Measurements from ENCODE around the gene SETDB1. TPM values are rescaled to one million over a fixed set of nuclear protein-coding genes. Genes with fewer than 3 reads are reported as not detected.
A peak's percentile ranks its signal among the peaks of the same experiment; 100 is the strongest.

Gene SETDB1
- total RNA-seq, 2 experiments from 2014 or later = 40.4 to 44.7 TPM

DNA sequence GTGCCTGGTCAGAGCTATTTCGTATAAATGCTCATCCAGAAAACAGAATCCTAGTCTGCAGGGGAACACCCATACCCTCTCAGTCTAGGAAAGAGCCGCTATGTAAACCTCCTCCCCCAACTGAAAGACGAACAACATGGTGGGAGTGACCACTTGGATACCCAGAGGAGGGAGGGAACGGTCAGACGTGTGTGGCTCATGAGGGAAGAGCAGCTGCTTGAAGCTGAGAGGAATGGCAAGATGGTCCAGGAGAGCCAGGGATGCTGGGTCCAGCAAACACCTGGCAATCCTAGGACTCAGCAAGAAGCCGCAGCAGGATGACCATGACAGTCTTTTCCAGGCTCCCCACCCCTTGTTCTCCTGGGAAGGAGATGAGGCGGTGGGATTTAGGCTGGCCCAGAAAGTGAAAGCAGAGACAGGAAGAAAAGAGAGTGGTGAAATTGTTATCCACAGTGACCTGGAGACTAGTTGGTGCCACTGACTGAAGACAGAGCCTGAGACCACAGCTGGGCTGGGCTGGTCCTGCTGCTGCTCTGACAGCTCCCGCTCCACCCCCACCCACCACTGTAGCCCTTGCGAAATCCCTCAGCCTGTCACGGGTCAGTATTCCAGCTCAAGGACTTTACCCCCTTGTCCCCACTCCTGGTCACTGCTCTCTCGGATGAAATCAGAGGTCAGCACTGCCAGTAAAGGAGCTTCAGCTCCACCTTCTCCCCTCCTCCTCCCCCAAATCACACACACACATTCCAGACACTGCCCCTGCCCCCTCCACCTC lies 44.8 kb downstream of the SETDB1 start:
- no peak for DNase-seq
- H3K9me3 Mint-ChIP-seq = no peaks in the 10 kb centered on the region
- intact Hi-C loops (cut with micrococcal nuclease) = loop anchor here (10.0 kb wide), 1 partner anchor 606 kb away; the partner anchor contains the start of gene RPRD2
- H3K27ac Mint-ChIP-seq = peak overlapping the region; percentile 4
- no peaks in the 10 kb centered on the region for H3K27me3 Mint-ChIP-seq (ENCODE audit: low read depth)
- peaks cover 18% of the 10 kb centered on the region for H3K36me3 Mint-ChIP-seq (ENCODE audit: low read depth)
- peaks cover 39% of the 10 kb centered on the region for H3K4me1 Mint-ChIP-seq (ENCODE audit: low read depth)
- CTCF ChIA-PET = no interaction called here
- H3K4me3 Mint-ChIP-seq = no peak overlapping the region

DNA sequence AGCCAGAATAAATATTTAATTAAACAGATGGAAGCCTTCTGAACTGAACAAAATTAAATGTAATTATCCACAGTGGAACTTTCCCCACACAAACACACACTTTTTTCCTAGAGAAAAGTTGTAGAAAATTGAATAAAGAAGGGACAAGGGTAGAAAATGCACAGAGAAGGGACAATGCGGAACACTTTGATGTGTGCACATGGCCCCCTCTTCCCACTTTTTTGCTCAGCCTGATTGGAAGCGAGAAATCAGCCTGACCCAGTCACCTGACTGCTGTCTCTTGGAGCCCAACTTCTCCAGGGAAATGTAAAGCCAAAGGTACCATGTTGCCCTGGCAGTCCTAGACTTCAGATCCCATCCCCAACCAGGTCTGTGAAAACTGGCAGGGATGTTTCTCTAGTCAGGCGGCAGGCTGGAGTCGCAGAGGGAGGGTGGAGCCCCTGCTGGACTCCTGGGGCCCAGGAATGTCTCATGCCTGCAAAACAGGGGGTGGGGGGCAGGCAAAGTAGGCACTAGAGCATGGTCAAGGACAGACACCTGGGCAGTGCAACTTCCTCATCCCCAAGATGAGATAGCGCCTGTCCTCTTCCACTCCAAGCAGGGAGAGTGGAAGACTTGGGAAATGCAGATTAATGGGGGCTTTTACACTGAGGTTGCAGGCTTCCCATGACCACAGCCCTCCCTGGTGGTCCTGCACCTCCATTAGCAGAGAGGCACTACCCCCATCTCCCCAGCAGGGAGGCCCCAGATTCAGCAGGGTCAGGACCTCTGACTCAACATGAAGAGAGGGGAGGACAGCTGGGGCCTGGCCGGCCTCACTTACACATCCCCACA lies 45.6 kb downstream of the SETDB1 start:
- CTCF ChIA-PET = no interaction called here
- Mint-ChIP-seq H3K4me1 (ENCODE audit: low read depth) (peaks cover 47% of the 10 kb centered on the region), H3K27ac (peak overlapping the region; percentile 86), H3K27me3 (ENCODE audit: low read depth) (no peaks in the 10 kb centered on the region), H3K36me3 (ENCODE audit: low read depth) (peaks cover 13% of the 10 kb centered on the region), H3K9me3 (no peaks in the 10 kb centered on the region), H3K4me3 (peak overlapping the region; percentile 85)
- DNase-seq = no peak
- intact Hi-C loops (cut with micrococcal nuclease) = loop anchor here (10.0 kb wide), 1 partner anchor 607 kb away; the partner anchor contains the start of gene RPRD2

DNA sequence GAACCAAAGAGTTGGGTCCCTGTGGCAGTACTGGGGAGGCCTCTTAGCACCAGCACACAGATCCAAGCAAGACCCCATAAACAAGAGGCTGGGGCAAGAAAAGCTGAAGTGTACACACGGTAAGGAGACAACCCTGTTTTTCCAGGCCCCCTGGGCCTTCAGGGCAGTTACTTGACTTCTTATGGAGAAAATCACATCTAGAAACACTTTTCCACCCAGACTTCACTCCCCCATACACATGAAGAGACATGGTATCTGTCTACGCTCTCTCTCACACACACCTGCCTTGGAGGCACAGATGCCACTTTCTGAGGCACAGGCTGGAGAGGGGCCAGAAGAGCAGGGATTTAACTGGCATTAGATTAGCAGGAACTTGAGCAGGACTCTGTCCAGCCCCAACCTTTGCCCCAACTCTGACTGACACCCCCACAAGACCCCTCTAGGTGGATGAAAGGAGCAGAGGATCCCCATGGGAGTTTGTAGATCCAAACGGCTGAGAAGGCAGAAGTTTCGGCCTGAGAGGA lies 46.3 kb downstream of the SETDB1 start:
- no peaks in the 10 kb centered on the region for H3K9me3 Mint-ChIP-seq
- H3K27me3 Mint-ChIP-seq (ENCODE audit: low read depth) = no peaks in the 10 kb centered on the region
- H3K4me1 Mint-ChIP-seq (ENCODE audit: low read depth) = peaks cover 54% of the 10 kb centered on the region
- intact Hi-C loops (cut with micrococcal nuclease) = loop anchor here (10.0 kb wide), 1 partner anchor 608 kb away; the partner anchor contains the start of gene RPRD2
- CTCF ChIA-PET = no interaction called here
- peak overlapping the region; percentile 85 for H3K4me3 Mint-ChIP-seq
- peak overlapping the region; percentile 86 for H3K27ac Mint-ChIP-seq
- no peak for DNase-seq
- peaks cover 9% of the 10 kb centered on the region for H3K36me3 Mint-ChIP-seq (ENCODE audit: low read depth)

DNA sequence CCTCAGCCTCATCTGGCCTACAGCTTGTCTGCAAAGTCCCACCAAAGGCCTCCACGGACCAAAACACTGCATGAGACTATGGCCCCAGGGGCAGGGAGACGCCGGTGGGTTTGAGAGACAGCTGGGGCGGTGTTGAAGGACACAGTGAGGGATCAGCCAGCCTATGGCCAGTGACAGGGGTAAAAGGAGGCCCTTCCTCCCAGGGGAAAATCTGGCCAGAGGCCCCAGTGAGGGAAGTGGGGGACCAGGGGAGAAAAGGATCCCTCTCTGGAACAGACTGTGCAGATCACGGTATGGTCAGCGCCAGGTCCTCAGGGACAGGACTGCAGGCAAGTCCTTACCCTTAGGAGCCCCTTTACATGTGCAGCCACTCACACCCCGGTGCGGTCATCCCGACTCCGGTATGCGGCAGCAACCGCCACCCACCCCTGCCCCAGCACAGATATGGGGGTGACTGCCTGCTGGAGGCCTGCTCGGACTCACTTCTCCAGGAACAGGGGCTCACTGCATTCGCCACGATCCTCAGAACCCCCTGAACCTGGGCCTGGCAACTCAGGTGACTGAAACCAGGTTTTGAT lies 47.2 kb downstream of the SETDB1 start:
- peak; percentile 29 for DNase-seq
- H3K27me3 Mint-ChIP-seq (ENCODE audit: low read depth) = no peaks in the 10 kb centered on the region
- intact Hi-C loops (cut with micrococcal nuclease) = loop anchor here (10.0 kb wide), 1 partner anchor 609 kb away; the partner anchor contains the start of gene RPRD2
- H3K9me3 Mint-ChIP-seq = no peaks in the 10 kb centered on the region
- peaks cover 3% of the 10 kb centered on the region for H3K36me3 Mint-ChIP-seq (ENCODE audit: low read depth)
- peak overlapping the region; percentile 85 for H3K4me3 Mint-ChIP-seq
- H3K27ac Mint-ChIP-seq = peak overlapping the region; percentile 86
- CTCF ChIA-PET = interaction anchor here (14.7 kb wide), 1 partner anchor 25 kb away, joined by 171 read pairs; no protein-coding TSS in a partner anchor
- H3K4me1 Mint-ChIP-seq (ENCODE audit: low read depth) = peaks cover 59% of the 10 kb centered on the region

DNA sequence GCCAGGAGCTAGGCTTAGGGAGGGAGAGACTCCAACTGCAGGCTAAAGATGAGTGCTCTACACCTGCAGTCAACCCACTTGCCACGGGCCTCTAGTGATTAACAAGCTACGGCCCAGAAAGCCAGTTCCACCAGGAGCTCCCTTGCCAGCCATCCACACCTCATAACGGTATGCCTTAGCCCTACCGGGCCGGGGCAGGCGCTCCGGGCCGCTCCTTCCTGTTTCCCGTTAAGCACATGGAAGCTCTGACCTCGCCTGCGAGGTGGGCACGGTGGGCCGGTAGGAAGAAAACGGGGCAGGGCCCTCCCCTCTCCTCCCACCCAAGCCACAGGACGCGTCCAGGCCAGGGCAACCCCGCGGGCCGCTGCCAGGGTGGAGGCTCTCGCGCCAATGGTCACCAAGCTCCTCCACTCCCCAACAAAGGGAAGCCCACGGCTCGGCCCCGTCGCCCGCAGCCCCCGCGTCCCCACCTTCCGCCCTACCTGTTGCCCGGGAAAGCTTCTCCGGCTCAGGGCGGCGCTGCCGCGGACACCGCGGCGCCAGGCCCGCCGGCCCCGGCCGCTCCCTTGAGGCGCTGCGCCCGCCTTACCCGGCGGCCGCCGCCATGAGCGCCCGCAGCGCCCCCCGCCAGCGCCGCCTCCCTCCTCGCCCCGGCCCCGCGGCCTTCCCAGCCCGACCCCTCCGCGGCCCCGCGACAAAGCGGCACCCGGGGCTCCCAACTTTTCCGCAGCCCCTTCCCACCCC lies 47.8 kb downstream of the SETDB1 start:
- H3K9me3 Mint-ChIP-seq = no peaks in the 10 kb centered on the region
- CTCF ChIA-PET = interaction anchor here (14.7 kb wide), 1 partner anchor 24 kb away, joined by 171 read pairs; no protein-coding TSS in a partner anchor

DNA sequence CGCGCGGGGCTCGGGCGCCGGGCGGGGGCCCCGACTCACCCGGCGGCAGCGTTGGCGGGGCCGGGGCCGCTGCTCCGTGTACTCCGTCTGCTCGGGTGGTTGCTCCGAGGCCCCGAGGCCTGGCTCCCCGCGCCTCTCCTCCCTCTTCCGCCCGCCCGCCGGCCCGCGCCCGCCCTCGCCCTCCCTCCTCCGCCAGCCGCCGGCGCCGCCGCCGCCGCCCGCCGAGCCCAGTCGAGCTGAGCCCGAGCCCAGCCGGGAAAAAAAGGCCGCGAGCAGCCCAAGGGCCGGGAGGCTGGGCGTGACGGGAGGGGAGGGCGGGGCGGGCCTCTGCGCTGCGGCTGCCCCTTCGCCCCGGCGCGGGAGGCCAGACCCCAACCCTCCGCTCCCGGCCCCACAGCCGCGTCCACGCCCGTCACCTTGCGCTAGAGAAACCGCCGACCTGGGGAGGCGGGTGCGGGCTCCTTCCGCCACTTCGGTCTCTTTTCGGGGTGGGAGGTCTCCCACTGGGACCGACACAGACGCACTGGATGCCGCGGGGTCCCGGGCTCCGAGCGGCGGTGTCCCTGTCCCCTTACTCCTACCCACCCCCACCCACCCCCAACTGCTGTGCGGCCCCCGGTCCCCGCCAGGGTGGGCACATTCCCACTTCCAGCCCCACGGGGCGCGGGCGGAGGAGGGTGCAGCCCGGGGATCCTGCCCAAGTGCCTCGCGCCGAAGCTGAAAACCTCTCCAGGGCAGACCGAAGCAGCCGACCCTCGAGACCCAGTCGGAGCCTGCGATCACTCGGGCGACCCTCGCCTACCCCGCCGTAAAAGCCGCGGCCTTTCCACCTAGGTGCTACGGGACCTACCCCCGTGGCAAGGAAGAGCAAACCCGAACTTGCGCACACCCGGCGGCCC lies 48.7 kb downstream of the SETDB1 start, which contains the start of gene CERS2:
CERS2 (minus strand) TSS at position 256 of the 899 bp plus-strand sequence. CDS start 5,745 bp downstream, outside the sequence.
- H3K36me3 Mint-ChIP-seq (ENCODE audit: low read depth) = peaks cover 3% of the 10 kb centered on the region
- H3K27me3 Mint-ChIP-seq (ENCODE audit: low read depth) = no peaks in the 10 kb centered on the region
- H3K4me1 Mint-ChIP-seq (ENCODE audit: low read depth) = peaks cover 71% of the 10 kb centered on the region
- peak; percentile 80 for DNase-seq
- H3K9me3 Mint-ChIP-seq = no peaks in the 10 kb centered on the region
- intact Hi-C loops (cut with micrococcal nuclease) = loop anchor here (5.0 to 10.0 kb wide), 4 partner anchors 98 to 610 kb away; partner anchors contain the start of genes ARNT, CTSS and RPRD2
- CTCF ChIA-PET = interaction anchor here (0.7 to 14.7 kb wide), 4 partner anchors 10 to 182 kb away, joined by 3 to 171 read pairs (median 8); partner anchors contain the start of gene MINDY1
- peak within 1 kb of the TSS; percentile 85 for H3K4me3 Mint-ChIP-seq
- peak within 1 kb of the TSS; percentile 86 for H3K27ac Mint-ChIP-seq

More for the DNA sequence above, 47.8 kb downstream of the SETDB1 start:
- H3K36me3 Mint-ChIP-seq (ENCODE audit: low read depth) = peaks cover 3% of the 10 kb centered on the region
- H3K4me3 Mint-ChIP-seq = peak overlapping the region; percentile 85
- peak; percentile 61 for DNase-seq
- intact Hi-C loops (cut with micrococcal nuclease) = loop anchor here (10.0 kb wide), 1 partner anchor 609 kb away; the partner anchor contains the start of gene RPRD2
- peaks cover 64% of the 10 kb centered on the region for H3K4me1 Mint-ChIP-seq (ENCODE audit: low read depth)
- peak overlapping the region; percentile 86 for H3K27ac Mint-ChIP-seq
- H3K27me3 Mint-ChIP-seq (ENCODE audit: low read depth) = no peaks in the 10 kb centered on the region

DNA sequence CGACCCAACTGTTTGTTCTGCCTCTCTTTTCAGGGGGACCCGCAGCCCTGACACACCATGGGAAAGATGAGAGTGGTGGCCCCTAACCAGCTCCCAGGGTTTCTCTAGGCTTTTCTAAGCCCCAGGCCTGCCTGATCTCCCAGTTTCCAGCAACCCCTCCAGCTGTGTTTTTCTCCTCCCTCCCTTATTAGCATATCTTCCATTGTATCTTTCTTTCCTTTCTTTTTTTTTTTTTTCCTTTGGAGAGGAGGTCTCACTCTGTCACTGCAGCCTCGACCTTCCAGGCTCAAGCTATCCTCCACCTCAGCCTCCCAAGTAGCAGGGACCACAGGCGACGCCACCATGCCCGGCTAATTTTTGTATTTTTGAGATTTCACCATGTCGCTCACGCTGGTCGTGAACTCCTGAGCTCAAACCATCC lies 50.2 kb downstream of the SETDB1 start:
- Mint-ChIP-seq H3K9me3 (no peaks in the 10 kb centered on the region), H3K36me3 (ENCODE audit: low read depth) (peaks cover 2% of the 10 kb centered on the region), H3K27me3 (ENCODE audit: low read depth) (no peaks in the 10 kb centered on the region), H3K4me3 (peak overlapping the region; percentile 57), H3K4me1 (ENCODE audit: low read depth) (peaks cover 58% of the 10 kb centered on the region), H3K27ac (peak overlapping the region; percentile 75)
- CTCF ChIA-PET = interaction anchor here (0.7 to 14.7 kb wide), 7 partner anchors 8 to 460 kb away, joined by 3 to 171 read pairs (median 5); partner anchors contain the start of gene MINDY1
- no peak for DNase-seq
- intact Hi-C loops (cut with micrococcal nuclease) = loop anchor here (2.0 to 10.0 kb wide), 5 partner anchors 99 to 612 kb away; partner anchors contain the start of genes ARNT, CTSS and RPRD2

DNA sequence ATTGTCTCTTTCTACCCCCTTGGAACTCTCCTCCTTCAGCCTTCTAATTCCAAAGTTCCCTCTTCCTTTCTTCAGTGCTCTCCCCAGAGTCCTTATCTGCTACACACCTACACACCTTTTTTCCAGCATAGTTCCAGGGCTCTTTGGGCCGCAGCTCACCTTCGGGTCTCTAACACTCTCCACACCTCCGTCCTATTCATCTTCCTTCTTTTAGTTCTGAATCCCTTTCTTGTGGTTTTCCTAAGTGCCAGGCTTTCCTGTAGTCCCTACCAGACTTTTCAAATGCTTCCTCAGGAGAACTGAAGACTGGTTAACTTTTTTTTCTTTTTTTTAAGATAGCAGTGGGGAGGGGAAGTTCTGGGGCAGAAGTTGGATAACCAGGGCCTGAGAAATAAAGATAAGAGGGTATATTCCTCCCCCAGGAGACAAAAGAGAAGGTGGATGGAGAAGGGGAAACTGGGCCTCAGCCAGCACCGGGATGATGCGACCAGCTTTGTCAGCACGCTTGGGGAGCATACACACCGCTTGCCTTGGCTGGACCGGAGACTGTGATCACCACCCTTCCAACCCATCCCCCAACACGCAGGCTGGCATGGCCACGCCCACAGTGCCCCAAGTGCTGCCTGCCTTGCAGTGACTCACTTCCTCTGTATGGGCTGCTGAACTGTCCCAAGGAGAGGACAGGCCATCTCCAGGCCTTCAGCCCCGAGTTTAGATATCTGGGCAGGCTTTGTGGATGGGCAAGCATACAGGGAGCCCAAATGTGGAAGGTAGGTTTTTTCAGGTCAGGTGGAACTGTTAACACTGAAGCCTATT lies 50.9 kb downstream of the SETDB1 start:
- H3K36me3 Mint-ChIP-seq (ENCODE audit: low read depth) = peaks cover 2% of the 10 kb centered on the region
- H3K4me1 Mint-ChIP-seq (ENCODE audit: low read depth) = peaks cover 51% of the 10 kb centered on the region
- CTCF ChIA-PET = interaction anchor here (0.6 to 14.7 kb wide), 5 partner anchors 9 to 985 kb away, joined by 3 to 171 read pairs (median 6); partner anchors contain the start of gene MINDY1
- intact Hi-C loops (cut with micrococcal nuclease) = loop anchor here (1.0 to 10.0 kb wide), 6 partner anchors 51 to 612 kb away; partner anchors contain the start of genes ARNT, CTSS, RPRD2 and SETDB1
- no peaks in the 10 kb centered on the region for H3K9me3 Mint-ChIP-seq
- no peaks in the 10 kb centered on the region for H3K27me3 Mint-ChIP-seq (ENCODE audit: low read depth)
- peak overlapping the region; percentile 75 for H3K27ac Mint-ChIP-seq
- DNase-seq = peak; percentile 86
- peak overlapping the region; percentile 44 for H3K4me3 Mint-ChIP-seq

Data from activated naive CD4-positive, alpha-beta T cell treated with anti-CD3 and anti-CD28 coated beads for 36 hours (primary cell).